CD4-positive, alpha-beta T cell treated with Interleukin-15 for 1 hour (primary cell): ENCODE results near the gene CD164.

Experiments
- DNase-seq: peaks from one replicate; pipeline ENCODE4 v3.0.0-alpha.2; 2020

CD164 gene

GRCh38 chr6:109381747-109382575, at the start of gene CD164:
Gene CD164, minus strand, starts transcription at chr6:109382467. Its CDS starts 89 bp downstream, at chr6:109382378.
- peak; percentile 93 for DNase-seq

- no peak for DNase-seq
These were observed 47.2 kb upstream of the CD164 start for GRCh38 chr6:109429496-109429895.

- no peak for DNase-seq
These were observed 46.7 kb upstream of the CD164 start for GRCh38 chr6:109428889-109429477.

GRCh38 chr6:109424946-109425345, 42.7 kb upstream of the CD164 start:
- DNase-seq, result no peak

GRCh38 chr6:109421184-109421583, 38.9 kb upstream of the CD164 start:
- DNase-seq, result no peak

- no peak for DNase-seq
These were observed 38.5 kb upstream of the CD164 start for GRCh38 chr6:109420751-109421150.

GRCh38 chr6:109417646-109418045, 35.4 kb upstream of the CD164 start:
- DNase-seq, result no peak

GRCh38 chr6:109411034-109411433, 28.8 kb upstream of the CD164 start:
- no peak for DNase-seq

- no peak for DNase-seq
These were observed 23.9 kb upstream of the CD164 start for GRCh38 chr6:109406196-109406595.

- DNase-seq, result no peak
These were observed 14.8 kb upstream of the CD164 start for GRCh38 chr6:109397020-109397419.

GRCh38 chr6:109396046-109396718, 13.9 kb upstream of the CD164 start:
- DNase-seq, result no peak

- no peak for DNase-seq
These were observed 11.6 kb upstream of the CD164 start for GRCh38 chr6:109393886-109394281.

GRCh38 chr6:109393157-109393885, 11.1 kb upstream of the CD164 start:
- no peak for DNase-seq

- no peak for DNase-seq
These were observed 7.5 kb upstream of the CD164 start for GRCh38 chr6:109389650-109390274.

- DNase-seq, result no peak
These were observed 6.0 kb upstream of the CD164 start for GRCh38 chr6:109388265-109388664.

- no peak for DNase-seq
These were observed 1.2 kb upstream of the CD164 start for GRCh38 chr6:109383438-109383940.

GRCh38 chr6:109382576-109383437, 540 bp upstream of the CD164 start:
- peak; percentile 93 for DNase-seq

- DNase-seq, result no peak
These were observed 1.1 kb downstream of the CD164 start for GRCh38 chr6:109381061-109381746.

GRCh38 chr6:109379711-109380110, 2.6 kb downstream of the CD164 start:
- no peak for DNase-seq

- DNase-seq, result no peak
These were observed 4.5 kb downstream of the CD164 start for GRCh38 chr6:109377717-109378116.

GRCh38 chr6:109374326-109374892, 7.9 kb downstream of the CD164 start:
- DNase-seq, result no peak
